GM18861 (cell line): Measurements from ENCODE around the gene MMS22L.

ENCODE experiments used
- ATAC-seq: cut with Tn5 transposase; IDR thresholded peaks from one replicate; pipeline ENCODE4 v1.9.1; 2021; ENCODE audit not compliant: unreplicated experiment

The MMS22L gene, protein sequence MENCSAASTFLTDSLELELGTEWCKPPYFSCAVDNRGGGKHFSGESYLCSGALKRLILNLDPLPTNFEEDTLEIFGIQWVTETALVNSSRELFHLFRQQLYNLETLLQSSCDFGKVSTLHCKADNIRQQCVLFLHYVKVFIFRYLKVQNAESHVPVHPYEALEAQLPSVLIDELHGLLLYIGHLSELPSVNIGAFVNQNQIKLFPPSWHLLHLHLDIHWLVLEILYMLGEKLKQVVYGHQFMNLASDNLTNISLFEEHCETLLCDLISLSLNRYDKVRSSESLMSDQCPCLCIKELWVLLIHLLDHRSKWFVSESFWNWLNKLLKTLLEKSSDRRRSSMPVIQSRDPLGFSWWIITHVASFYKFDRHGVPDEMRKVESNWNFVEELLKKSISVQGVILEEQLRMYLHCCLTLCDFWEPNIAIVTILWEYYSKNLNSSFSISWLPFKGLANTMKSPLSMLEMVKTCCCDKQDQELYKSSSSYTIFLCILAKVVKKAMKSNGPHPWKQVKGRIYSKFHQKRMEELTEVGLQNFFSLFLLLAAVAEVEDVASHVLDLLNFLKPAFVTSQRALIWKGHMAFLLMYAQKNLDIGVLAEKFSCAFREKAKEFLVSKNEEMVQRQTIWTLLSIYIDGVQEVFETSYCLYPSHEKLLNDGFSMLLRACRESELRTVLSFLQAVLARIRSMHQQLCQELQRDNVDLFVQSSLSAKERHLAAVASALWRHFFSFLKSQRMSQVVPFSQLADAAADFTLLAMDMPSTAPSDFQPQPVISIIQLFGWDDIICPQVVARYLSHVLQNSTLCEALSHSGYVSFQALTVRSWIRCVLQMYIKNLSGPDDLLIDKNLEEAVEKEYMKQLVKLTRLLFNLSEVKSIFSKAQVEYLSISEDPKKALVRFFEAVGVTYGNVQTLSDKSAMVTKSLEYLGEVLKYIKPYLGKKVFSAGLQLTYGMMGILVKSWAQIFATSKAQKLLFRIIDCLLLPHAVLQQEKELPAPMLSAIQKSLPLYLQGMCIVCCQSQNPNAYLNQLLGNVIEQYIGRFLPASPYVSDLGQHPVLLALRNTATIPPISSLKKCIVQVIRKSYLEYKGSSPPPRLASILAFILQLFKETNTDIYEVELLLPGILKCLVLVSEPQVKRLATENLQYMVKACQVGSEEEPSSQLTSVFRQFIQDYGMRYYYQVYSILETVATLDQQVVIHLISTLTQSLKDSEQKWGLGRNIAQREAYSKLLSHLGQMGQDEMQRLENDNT

DNA sequence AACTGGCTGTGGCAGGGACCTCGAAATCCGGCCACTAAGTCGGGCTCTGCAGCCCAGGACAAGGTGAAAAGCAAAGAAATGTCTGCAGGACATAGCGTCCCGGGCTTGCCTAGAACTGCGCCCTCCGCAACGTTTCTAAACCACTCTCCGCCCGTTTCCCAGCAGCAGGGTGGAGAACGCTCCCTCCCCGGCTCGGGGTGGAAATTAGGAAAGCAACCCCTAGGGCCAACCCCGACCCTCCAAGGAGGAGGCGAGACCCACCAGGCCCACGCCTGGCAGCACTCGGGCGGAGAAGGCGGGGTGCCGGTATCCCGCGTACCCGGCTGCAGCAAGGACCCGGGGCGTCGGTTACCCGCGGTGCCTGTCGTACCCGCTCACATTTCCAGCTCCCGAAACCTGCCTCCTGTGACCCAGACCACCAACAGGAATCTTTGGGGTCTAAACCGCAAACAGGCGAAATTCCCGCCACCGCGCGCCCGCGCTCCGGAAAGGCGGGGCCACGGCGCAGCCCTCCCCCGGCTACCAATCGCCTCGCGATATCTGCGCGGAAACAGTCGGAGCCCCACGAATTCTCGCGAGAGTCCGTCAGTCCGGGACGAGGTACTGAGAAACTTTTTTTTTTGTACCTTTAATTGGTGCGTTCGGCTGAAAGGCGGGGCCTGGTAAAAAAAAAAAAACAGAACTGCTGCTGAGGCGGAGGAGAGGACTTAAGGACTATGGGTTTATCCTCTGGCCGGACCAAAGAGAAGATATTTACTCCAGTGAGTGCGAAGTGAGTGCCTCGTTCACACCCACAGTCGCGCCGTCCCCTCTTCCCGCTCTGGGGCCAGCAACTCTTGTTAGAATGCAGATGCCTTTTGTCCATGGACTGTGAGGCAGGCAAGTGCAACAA lies at the start of gene MMS22L:
MMS22L (minus strand) TSS at position 491 of the 892 bp plus-strand sequence. CDS start 739 bp downstream, outside the sequence.
- ATAC-seq: peak; percentile 95

DNA sequence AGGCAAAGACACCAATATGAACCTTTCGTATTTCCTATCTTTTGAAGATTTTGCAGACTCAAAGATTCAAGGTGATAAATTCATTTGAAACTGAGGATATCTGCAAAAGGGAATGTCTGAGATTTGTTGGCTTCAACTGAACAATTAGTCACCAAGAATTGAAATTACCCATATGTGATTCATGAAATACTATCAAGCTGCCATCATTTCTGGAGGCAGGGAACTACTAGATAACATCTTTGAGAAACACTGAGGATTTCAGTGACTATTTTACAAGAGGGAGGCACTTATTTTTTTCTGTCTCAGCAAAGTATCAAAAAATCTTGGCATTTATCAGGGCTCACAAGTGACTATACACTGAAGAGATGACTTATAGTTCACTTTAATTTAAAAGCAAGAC lies 39.8 kb upstream of the MMS22L start:
- no peak for ATAC-seq

GRCh38 chr6:97322226-97322625 lies 39.2 kb upstream of the MMS22L start:
- ATAC-seq: peak; percentile 52

GRCh38 chr6:97316978-97317377 lies 34.0 kb upstream of the MMS22L start:
- ATAC-seq: no peak

DNA sequence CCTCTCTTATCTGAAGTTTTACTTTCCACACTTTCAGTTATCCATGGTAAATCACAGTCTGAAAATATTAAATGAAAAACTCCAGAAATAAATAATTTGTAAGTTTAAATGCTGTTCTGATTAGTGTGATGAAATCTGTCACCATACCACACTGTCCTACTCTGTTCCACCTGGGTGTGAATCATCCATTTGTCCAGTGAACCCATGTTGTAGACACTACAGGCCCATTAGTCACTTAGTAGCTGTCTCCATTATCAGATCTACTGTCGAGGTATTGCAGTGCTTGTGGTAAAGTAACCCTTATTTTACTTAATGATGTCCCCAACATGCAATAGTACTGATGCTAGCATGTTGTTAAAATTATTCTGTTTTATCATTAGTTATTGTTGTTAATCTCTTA lies 29.2 kb upstream of the MMS22L start:
- no peak for ATAC-seq

GRCh38 chr6:97306544-97307320 lies 23.7 kb upstream of the MMS22L start:
- ATAC-seq: no peak

DNA sequence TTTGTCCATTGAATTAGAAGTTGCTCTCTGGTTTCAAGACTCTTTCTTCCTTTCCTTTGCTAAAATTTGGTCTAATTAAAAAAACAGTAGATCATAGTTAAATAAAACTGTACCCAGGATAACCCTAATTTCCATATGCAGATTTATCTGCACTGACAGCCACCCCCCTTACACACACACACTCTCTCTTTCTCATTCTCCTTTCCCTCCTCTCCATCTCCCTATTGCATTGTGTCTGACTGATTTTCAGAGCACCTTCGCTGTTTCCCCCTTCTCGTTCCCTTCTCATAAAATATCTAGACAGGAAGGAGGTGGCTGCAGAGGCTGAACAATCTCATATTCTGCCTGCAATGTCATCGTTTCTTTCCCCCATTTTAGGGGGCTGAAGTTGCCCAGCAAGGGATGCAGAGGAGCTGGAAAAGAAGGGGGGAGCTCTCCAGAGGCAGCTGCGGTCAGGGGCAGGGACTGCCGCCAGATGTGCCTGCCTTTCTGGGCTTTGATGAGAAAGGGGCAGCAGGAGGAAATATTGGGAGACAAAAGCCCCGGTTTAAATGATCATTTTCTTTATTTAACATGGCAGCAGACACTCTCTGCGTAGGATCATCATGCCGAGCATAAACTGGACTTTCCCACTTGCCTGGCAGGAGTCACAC lies 22.5 kb upstream of the MMS22L start:
- no peak for ATAC-seq

DNA sequence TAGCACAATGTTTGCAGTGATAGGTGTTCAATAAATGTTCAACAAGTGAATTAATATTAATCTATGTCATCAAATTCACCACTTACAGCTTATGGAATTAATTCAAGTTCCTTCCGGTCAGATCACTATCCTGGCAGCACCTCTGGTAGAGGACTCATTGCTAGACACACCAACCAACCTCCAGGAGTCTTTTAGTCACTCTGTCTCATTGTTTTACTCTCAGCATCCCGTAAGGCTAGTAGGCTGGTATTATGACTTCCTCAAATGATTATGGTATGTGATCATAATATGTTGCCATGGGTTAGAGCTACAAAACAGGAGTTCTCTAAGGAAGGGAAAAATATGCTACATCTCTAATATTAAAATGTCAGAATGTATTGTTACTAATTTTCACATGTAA lies 21.7 kb upstream of the MMS22L start:
- ATAC-seq: no peak

GRCh38 chr6:97294451-97294850 lies 11.4 kb upstream of the MMS22L start:
- ATAC-seq: peak; percentile 42

DNA sequence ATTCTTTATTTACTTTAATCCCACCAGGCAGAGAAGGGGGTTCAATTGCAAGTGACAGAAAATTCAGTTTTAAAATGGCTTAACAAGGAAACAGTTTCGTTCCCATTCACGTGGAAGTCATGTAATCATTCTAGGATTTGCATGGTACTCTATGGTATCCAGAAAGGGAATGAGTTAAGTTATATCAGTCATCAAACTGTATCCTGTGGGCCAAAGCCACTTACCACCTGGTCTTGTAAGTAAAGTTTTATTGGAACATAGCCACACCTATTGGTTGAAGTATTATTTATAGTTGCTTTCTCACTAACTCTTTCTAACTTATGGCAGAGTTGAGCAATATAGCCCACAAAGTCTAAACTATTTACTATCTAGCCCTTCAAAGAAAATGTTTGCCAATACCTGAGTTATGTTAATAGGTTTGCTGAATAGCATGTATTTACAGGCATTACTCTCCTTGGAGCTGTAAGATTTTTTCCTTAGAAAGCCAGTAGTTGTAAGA lies 10.2 kb upstream of the MMS22L start:
- no peak for ATAC-seq

- no peak for ATAC-seq
Observed at GRCh38 chr6:97292671-97293070, 9.7 kb upstream of the MMS22L start.

DNA sequence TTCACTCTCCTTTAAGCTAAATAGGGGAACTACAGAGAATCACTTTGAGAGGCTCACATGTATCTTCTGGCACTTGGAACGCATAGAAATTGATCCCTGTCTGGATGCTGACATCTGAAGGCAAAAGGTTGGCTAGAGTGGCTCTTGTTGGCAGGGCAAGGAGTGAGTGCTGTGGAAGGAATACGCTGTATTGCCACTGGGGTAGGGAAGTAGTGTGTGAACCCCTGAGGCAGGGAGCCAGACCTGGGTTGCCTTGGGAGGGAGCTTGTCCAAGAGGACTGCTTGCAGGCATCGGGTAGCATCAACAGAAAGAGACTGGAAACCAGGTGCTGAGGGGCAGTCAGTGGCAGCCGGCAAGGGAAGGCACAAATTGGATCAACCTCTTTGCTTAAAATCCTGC lies 8.9 kb upstream of the MMS22L start:
- ATAC-seq: no peak

GRCh38 chr6:97289332-97289731 lies 6.3 kb upstream of the MMS22L start:
- no peak for ATAC-seq

DNA sequence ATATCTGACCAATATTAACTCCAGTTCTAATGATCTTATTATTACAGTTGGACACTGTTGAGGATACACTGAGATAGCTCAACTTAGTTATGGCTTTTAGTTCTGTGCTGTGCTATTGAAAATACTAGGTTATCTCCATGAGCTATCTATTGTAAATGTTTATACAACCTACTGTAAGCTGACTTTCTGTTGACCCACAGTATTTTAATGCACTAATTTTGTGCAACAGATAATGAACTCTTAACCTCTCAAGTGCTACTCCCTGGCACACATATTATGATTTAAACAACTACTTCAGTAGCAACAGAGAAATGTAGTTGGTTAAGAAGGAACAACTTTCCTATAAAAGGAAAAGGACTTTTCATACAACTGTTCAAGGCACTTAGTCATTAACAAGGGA lies 5.2 kb upstream of the MMS22L start:
- no peak for ATAC-seq

GRCh38 chr6:97282238-97282725 lies 734 bp downstream of the MMS22L start:
- no peak for ATAC-seq

DNA sequence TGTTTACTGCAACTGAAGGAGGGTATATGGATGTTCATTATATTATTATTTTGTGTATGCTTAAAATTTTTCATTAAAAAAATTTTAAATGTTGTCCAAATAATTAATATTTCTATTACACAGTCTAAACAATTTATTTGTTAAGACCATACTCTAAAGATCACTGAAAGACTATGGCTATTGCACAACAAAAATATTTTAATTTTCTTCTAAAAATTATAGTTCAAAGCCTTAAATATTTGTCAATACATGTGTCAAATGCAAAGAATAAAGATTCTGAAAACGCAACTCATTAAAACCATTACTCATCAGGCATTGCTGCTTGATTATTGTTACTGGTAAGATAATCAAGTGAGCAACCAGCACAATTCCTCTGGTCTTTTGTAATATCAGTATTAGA lies 2.2 kb downstream of the MMS22L start:
- ATAC-seq: no peak

GRCh38 chr6:97275804-97276203 lies 7.2 kb downstream of the MMS22L start:
- ATAC-seq: no peak

DNA sequence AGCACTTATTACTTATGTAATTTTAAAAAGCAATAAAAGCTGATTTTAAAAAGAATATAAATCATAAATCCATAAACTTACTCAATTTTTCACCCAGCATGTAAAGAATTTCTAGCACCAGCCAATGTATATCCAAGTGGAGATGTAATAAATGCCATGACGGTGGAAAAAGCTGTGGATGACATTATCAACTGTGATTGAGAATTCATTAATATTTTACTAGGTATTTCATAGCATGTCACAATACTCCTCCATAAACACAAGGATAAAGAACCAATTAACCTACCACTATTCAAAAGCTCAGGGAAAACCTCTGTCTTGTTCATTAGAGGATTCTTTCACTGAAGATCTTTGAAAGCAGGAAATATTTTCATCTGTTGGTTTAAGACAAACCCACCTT lies 13.2 kb downstream of the MMS22L start:
- no peak for ATAC-seq

- no peak for ATAC-seq
Observed at GRCh38 chr6:97262676-97263075, 20.3 kb downstream of the MMS22L start.
